B cell (primary cell): Measurements from ENCODE around the gene NKAIN2. TPM values are rescaled to one million over a fixed set of nuclear protein-coding genes. Genes with fewer than 3 reads are reported as not detected.

Experiments
- ATAC-seq: fragments of 200-7000 bp; cut with Tn5 transposase; one replicate; pipeline ENCODE4 v1.10.0; 2021; ENCODE audit warnings: low read depth, mild to moderate bottlenecking, moderate number of reproducible peaks, moderate library complexity
- CTCF ChIA-PET: fragments of 350-600 bp; sonication (Branson Sonifier 250); formaldehyde crosslinking; loops from one replicate; lab custom pipeline; 2021; ENCODE audit warnings: antibody characterized with exemption, inconsistent platforms; lab: Charles Lee
- POLR2A ChIA-PET: fragments of 350-600 bp; sonication (Branson Sonifier 250); formaldehyde crosslinking; loops from one replicate; lab custom pipeline; 2021; ENCODE audit warnings: antibody characterized with exemption; lab: Charles Lee
- DNase-seq: peaks from one replicate; pipeline ENCODE4 v3.0.0; 2013
- H2AFZ ChIP-seq: 2 replicates; pipeline ENCODE4 v1.6.1; 2012; ENCODE audit warnings: mild to moderate bottlenecking, low read depth, low read length; ENCODE audit not compliant: insufficient read depth, poor library complexity, severe bottlenecking
- H3K27ac ChIP-seq, 2 donors: 1 replicate in 1 of 2; 2 replicates in 1 of 2; pipeline ENCODE4 v1.5.1; 2012 to 2013; ENCODE audit warnings: low read length in 2 of 2, mild to moderate bottlenecking in 2 of 2, moderate library complexity in 1 of 2
- H3K27me3 ChIP-seq, 4 experiments: fragments of 200-600 bp in 1 of 4; sonication (generic) in 1 of 4; replicated peaks in 1 of 4; 1 replicate in 2 of 4; 2 replicates in 2 of 4; pipeline versions ENCODE4 v1.6.1 to v1.7.0; 2013 to 2016; ENCODE audit warnings: low read length in 3 of 4, mild to moderate bottlenecking in 2 of 4, mixed read lengths in 1 of 4, moderate library complexity in 1 of 4; ENCODE audit not compliant: insufficient read depth in 4 of 4, control insufficient read depth in 3 of 4; ENCODE audit errors: control extremely low read depth in 1 of 4
- H3K36me3 ChIP-seq, 2 experiments: replicated peaks in 1 of 2; 1 replicate in 1 of 2; 2 replicates in 1 of 2; pipeline versions ENCODE4 v1.6.1 to v1.7.1; 2013; ENCODE audit warnings: low read length in 1 of 2; ENCODE audit not compliant: insufficient read depth in 2 of 2, control insufficient read depth in 1 of 2; ENCODE audit errors: control extremely low read depth in 1 of 2, extremely low read depth in 1 of 2
- H3K4me1 ChIP-seq, 2 donors: fragments of 200-600 bp in 1 of 2; sonication (generic) in 1 of 2; 1 replicate in 1 of 2; 2 replicates in 1 of 2; pipeline versions ENCODE4 v1.5.1 to v1.6.1; 2013 to 2017; ENCODE audit warnings: low read length in 2 of 2; ENCODE audit not compliant: control insufficient read depth in 2 of 2, insufficient read depth in 2 of 2
- H3K4me2 ChIP-seq: replicated peaks from 2 replicates; pipeline ENCODE3; 2012; ENCODE audit warnings: mild to moderate bottlenecking, low read depth, low read length; ENCODE audit not compliant: poor library complexity, severe bottlenecking
- H3K4me3 ChIP-seq, 5 experiments: fragments of 200-600 bp in 1 of 5; sonication (generic) in 1 of 5; 1 replicate in 3 of 5; 2 replicates in 2 of 5; pipeline versions ENCODE4 v1.5.1 to v1.7.0; 2011 to 2016; ENCODE audit warnings: low read length in 4 of 5, mild to moderate bottlenecking in 4 of 5, low read depth in 2 of 5, control low read depth in 1 of 5, moderate library complexity in 1 of 5; ENCODE audit not compliant: insufficient read depth in 1 of 5; ENCODE audit errors: control extremely low read depth in 1 of 5, extremely low read depth in 1 of 5
- H3K79me2 ChIP-seq: fragments of 200-600 bp; sonication (generic); one replicate; pipeline ENCODE4 v1.6.0; 2016; ENCODE audit warnings: low read length; ENCODE audit not compliant: control insufficient read depth, insufficient read depth
- H3K9ac ChIP-seq: fragments of 200-600 bp; sonication (generic); 2 replicates; pipeline ENCODE4 v1.6.1; 2017; ENCODE audit warnings: mild to moderate bottlenecking, low read length, moderate library complexity
- H3K9me3 ChIP-seq, 3 donors: one replicate each; pipeline versions ENCODE4 v1.6.1 to v1.7.1; 2013; ENCODE audit warnings: low read length in 2 of 3; ENCODE audit not compliant: control insufficient read depth in 2 of 3, insufficient read depth in 1 of 3; ENCODE audit errors: control extremely low read depth in 1 of 3
- H4K20me1 ChIP-seq: 2 replicates; pipeline ENCODE4 v1.6.0; 2012; ENCODE audit warnings: mild to moderate bottlenecking, low read length; ENCODE audit not compliant: insufficient read depth, control insufficient read depth, poor library complexity, severe bottlenecking
- H3K27ac Mint-ChIP-seq: one replicate; pipeline ENCODE4 v1.8.0; 2021; ENCODE audit warnings: mixed read lengths
- H3K27me3 Mint-ChIP-seq: one replicate; pipeline ENCODE4 v1.8.0; 2021; ENCODE audit warnings: mixed read lengths
- H3K4me1 Mint-ChIP-seq: one replicate; pipeline ENCODE4 v1.8.0; 2021; ENCODE audit warnings: mixed read lengths
- H3K4me3 Mint-ChIP-seq: one replicate; pipeline ENCODE4 v1.8.0; 2021; ENCODE audit warnings: mixed read lengths
- H3K9me3 Mint-ChIP-seq: one replicate; pipeline ENCODE4 v1.8.0; 2022; ENCODE audit warnings: mixed read lengths; ENCODE audit not compliant: insufficient read depth
- EZH2 ChIP-seq: IDR thresholded peaks from 2 replicates; pipeline ENCODE4 v1.6.1; 2012; ENCODE audit warnings: borderline replicate concordance, low read depth, mild to moderate bottlenecking, moderate library complexity, low read length; ENCODE audit not compliant: insufficient read depth, poor library complexity, severe bottlenecking
- WGBS: methylation state at CpG from one replicate; pipeline ENCODE4 v1.1.5; 2013; ENCODE audit warnings: missing lambda C conversion rate; ENCODE audit not compliant: insufficient coverage; 5-methylcytosine and 5-hydroxymethylcytosine counted together
- intact Hi-C: fragments of 100-400 bp; cut with micrococcal nuclease; formaldehyde crosslinking; loops from one replicate; pipeline ENCODE4 v1.10.0; 2022
- polyA plus RNA-seq: library from polyadenylated mRNA; depleted of rRNA; stranded (reverse); fragments of >200 nt; gene quantifications from 2 replicates; pipeline ENCODE4 v1.2.3, GENCODE V29; 2012
- total RNA-seq, 2 donors: library from RNA; stranded (reverse); fragments of 120-200 nt in 1 of 2; gene quantifications; 1 replicate in 1 of 2; 2 replicates in 1 of 2; pipeline versions ENCODE4 v1.2.3 to v1.2.4, GENCODE V29; 2013 to 2022
- TF ChIP-seq, protein P1 (sequence below): fragments of 200-600 bp; IDR thresholded peaks from one replicate; pipeline ENCODE4 v1.8.0; 2022; ENCODE audit warnings: antibody characterized with exemption, mild to moderate bottlenecking

The NKAIN2 gene
- total and polyA plus RNA-seq, 2 donors (not counting 1 experiment from before 2014, with no cell fraction given), result not detected

GRCh38 chr6:123794799-123795198, 8.9 kb upstream of the NKAIN2 start:
- ATAC-seq, result no peak
- Mint-ChIP-seq H3K4me3 (no peak overlapping the region), H3K4me1 (no peaks in the 10 kb centered on the region), H3K27me3 (peaks cover 6% of the 10 kb centered on the region), H3K9me3 (no peaks in the 10 kb centered on the region), H3K27ac (no peak overlapping the region)
- no peaks in the 10 kb centered on the region for H3K36me3 ChIP-seq
- no peak for DNase-seq
- ChIA-PET POLR2A (no interaction called here), CTCF (no interaction called here)
- no peaks in the 10 kb centered on the region for H4K20me1 ChIP-seq
- no peak overlapping the region for H2AFZ ChIP-seq
- H3K79me2 ChIP-seq, result no peaks in the 10 kb centered on the region
- intact Hi-C loops, result no loop called here
- H3K4me2 ChIP-seq, result no peak overlapping the region
- H3K9me3 ChIP-seq, result no peaks in the 10 kb centered on the region
- H3K4me1 ChIP-seq, result no peaks in the 10 kb centered on the region
- no peak overlapping the region for H3K9ac ChIP-seq
- no peak overlapping the region for H3K27ac ChIP-seq
- no peak overlapping the region for H3K4me3 ChIP-seq
- TF ChIP-seq, protein P1, sequence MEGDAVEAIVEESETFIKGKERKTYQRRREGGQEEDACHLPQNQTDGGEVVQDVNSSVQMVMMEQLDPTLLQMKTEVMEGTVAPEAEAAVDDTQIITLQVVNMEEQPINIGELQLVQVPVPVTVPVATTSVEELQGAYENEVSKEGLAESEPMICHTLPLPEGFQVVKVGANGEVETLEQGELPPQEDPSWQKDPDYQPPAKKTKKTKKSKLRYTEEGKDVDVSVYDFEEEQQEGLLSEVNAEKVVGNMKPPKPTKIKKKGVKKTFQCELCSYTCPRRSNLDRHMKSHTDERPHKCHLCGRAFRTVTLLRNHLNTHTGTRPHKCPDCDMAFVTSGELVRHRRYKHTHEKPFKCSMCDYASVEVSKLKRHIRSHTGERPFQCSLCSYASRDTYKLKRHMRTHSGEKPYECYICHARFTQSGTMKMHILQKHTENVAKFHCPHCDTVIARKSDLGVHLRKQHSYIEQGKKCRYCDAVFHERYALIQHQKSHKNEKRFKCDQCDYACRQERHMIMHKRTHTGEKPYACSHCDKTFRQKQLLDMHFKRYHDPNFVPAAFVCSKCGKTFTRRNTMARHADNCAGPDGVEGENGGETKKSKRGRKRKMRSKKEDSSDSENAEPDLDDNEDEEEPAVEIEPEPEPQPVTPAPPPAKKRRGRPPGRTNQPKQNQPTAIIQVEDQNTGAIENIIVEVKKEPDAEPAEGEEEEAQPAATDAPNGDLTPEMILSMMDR, result no peak
- no peaks in the 10 kb centered on the region for H3K27me3 ChIP-seq

GRCh38 chr6:123801067-123801466, 2.6 kb upstream of the NKAIN2 start:
- no peak overlapping the region for H3K9ac ChIP-seq
- no peak overlapping the region for H3K27ac Mint-ChIP-seq
- 97% methylated on average over 5 of the region's 5 CpGs for WGBS
- H3K79me2 ChIP-seq, result no peaks in the 10 kb centered on the region
- H3K4me1 Mint-ChIP-seq, result peaks cover 14% of the 10 kb centered on the region
- intact Hi-C loops, result no loop called here
- no peaks in the 10 kb centered on the region for H3K9me3 ChIP-seq
- peaks cover 0 to 17% (median 7%) of the 10 kb centered on the region in 4 experiments for H3K27me3 ChIP-seq
- no peak overlapping the region for H3K4me3 ChIP-seq
- no peak for DNase-seq
- no peak overlapping the region for H3K27ac ChIP-seq
- ATAC-seq, result no peak
- H3K4me1 ChIP-seq, result peaks cover 11 to 12% of the 10 kb centered on the region in 2 donors
- ChIA-PET CTCF (no interaction called here), POLR2A (no interaction called here)
- H3K4me2 ChIP-seq, result no peak overlapping the region
- TF ChIP-seq EZH2, result no peak
- TF ChIP-seq, protein P1, result no peak
- H3K36me3 ChIP-seq, result no peaks in the 10 kb centered on the region
- H4K20me1 ChIP-seq, result no peaks in the 10 kb centered on the region
- H2AFZ ChIP-seq, result no peak overlapping the region
- no peak overlapping the region for H3K4me3 Mint-ChIP-seq
- H3K9me3 Mint-ChIP-seq, result no peaks in the 10 kb centered on the region
- H3K27me3 Mint-ChIP-seq, result peaks cover 43% of the 10 kb centered on the region
